ENCODE data around the gene ZNF280A.
"Not testable (repeated sequence)": the region's sequence is repeated elsewhere in the genome, so short reads cannot be mapped to it uniquely, and the experiment has no call there.

Gene ZNF280A

GRCh38 chr22:22546490-22546889 lies 26.4 kb upstream of the ZNF280A start:
- no peak for DNase-seq (ENCODE audit: low read depth in 2 of 3, low spot score in 2 of 3)

GRCh38 chr22:22545084-22545483 lies 25.0 kb upstream of the ZNF280A start:
- no peak for DNase-seq (ENCODE audit: low read depth in 2 of 3, low spot score in 2 of 3)

- DNase-seq (ENCODE audit: low read depth in 2 of 3, low spot score in 2 of 3), result no peak
Measured at GRCh38 chr22:22538226-22538989, 18.3 kb upstream of the ZNF280A start.

- no peak for DNase-seq (ENCODE audit: low read depth in 2 of 3, low spot score in 2 of 3)
Measured at GRCh38 chr22:22536916-22537315, 16.8 kb upstream of the ZNF280A start.

GRCh38 chr22:22536515-22536914 lies 16.4 kb upstream of the ZNF280A start:
- no peak for DNase-seq (ENCODE audit: low read depth in 2 of 3, low spot score in 2 of 3)

- no peak for DNase-seq (ENCODE audit: low read depth in 2 of 3, low spot score in 2 of 3)
Measured at GRCh38 chr22:22535662-22536061, 15.6 kb upstream of the ZNF280A start.

- no peak for DNase-seq (ENCODE audit: low read depth in 2 of 3, low spot score in 2 of 3)
Measured at GRCh38 chr22:22534604-22535415, 14.7 kb upstream of the ZNF280A start.

- no peak for DNase-seq (ENCODE audit: low read depth in 2 of 3, low spot score in 2 of 3)
Measured at GRCh38 chr22:22533863-22534262, 13.8 kb upstream of the ZNF280A start.

GRCh38 chr22:22533417-22533816 lies 13.3 kb upstream of the ZNF280A start:
- DNase-seq (ENCODE audit: low read depth in 2 of 3, low spot score in 2 of 3), result no peak

- not testable (repeated sequence) for DNase-seq (ENCODE audit: low read depth in 2 of 3, low spot score in 2 of 3)
Measured at GRCh38 chr22:22532547-22533071, 12.5 kb upstream of the ZNF280A start.

- no peak for DNase-seq (ENCODE audit: low read depth in 2 of 3, low spot score in 2 of 3)
Measured at GRCh38 chr22:22531770-22532546, 11.9 kb upstream of the ZNF280A start.

- DNase-seq (ENCODE audit: low read depth in 2 of 3, low spot score in 2 of 3), result no peak
Measured at GRCh38 chr22:22528780-22529179, 8.7 kb upstream of the ZNF280A start.

- no peak for DNase-seq (ENCODE audit: low read depth in 2 of 3, low spot score in 2 of 3)
Measured at GRCh38 chr22:22527312-22527711, 7.2 kb upstream of the ZNF280A start.

- DNase-seq (ENCODE audit: low read depth in 2 of 3, low spot score in 2 of 3), result no peak
Measured at GRCh38 chr22:22526125-22526912, 6.2 kb upstream of the ZNF280A start.

- DNase-seq (ENCODE audit: low read depth in 2 of 3, low spot score in 2 of 3), result no peak
Measured at GRCh38 chr22:22523494-22523893, 3.4 kb upstream of the ZNF280A start.

- no peak for DNase-seq (ENCODE audit: low read depth in 2 of 3, low spot score in 2 of 3)
Measured at GRCh38 chr22:22521631-22522030, 1.6 kb upstream of the ZNF280A start.

- no peak for DNase-seq (ENCODE audit: low read depth in 2 of 3, low spot score in 2 of 3)
Measured at GRCh38 chr22:22520667-22521602, 865 bp upstream of the ZNF280A start.

GRCh38 chr22:22519591-22519990 lies 479 bp downstream of the ZNF280A start:
- DNase-seq (ENCODE audit: low read depth in 2 of 3, low spot score in 2 of 3), result no peak

GRCh38 chr22:22516992-22517391 lies 3.1 kb downstream of the ZNF280A start:
- no peak for DNase-seq (ENCODE audit: low read depth in 2 of 3, low spot score in 2 of 3)

- no peak for DNase-seq (ENCODE audit: low read depth in 2 of 3, low spot score in 2 of 3)
Measured at GRCh38 chr22:22515890-22516289, 4.2 kb downstream of the ZNF280A start.

All from activated CD8-positive, alpha-beta memory T cell treated with anti-CD3 and anti-CD28 coated beads for 48 hours (primary cell).